Articular chondrocyte of knee joint (primary cell): ENCODE measurements around the gene NAIP. TPM values are rescaled to one million over a fixed set of nuclear protein-coding genes. Genes with fewer than 3 reads are reported as not detected.

ENCODE experiments used
- total RNA-seq: library from RNA; depleted of rRNA; stranded (reverse); fragments of >200 nt; gene quantifications from 2 replicates; pipeline ENCODE4 v1.2.3, GENCODE V29; 2012

NAIP gene, protein sequence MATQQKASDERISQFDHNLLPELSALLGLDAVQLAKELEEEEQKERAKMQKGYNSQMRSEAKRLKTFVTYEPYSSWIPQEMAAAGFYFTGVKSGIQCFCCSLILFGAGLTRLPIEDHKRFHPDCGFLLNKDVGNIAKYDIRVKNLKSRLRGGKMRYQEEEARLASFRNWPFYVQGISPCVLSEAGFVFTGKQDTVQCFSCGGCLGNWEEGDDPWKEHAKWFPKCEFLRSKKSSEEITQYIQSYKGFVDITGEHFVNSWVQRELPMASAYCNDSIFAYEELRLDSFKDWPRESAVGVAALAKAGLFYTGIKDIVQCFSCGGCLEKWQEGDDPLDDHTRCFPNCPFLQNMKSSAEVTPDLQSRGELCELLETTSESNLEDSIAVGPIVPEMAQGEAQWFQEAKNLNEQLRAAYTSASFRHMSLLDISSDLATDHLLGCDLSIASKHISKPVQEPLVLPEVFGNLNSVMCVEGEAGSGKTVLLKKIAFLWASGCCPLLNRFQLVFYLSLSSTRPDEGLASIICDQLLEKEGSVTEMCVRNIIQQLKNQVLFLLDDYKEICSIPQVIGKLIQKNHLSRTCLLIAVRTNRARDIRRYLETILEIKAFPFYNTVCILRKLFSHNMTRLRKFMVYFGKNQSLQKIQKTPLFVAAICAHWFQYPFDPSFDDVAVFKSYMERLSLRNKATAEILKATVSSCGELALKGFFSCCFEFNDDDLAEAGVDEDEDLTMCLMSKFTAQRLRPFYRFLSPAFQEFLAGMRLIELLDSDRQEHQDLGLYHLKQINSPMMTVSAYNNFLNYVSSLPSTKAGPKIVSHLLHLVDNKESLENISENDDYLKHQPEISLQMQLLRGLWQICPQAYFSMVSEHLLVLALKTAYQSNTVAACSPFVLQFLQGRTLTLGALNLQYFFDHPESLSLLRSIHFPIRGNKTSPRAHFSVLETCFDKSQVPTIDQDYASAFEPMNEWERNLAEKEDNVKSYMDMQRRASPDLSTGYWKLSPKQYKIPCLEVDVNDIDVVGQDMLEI (N-terminal part only)
- 7.8 and 8.1 TPM in 2 replicates for total RNA-seq

GRCh38 chr5:71025289-71025953 is at the start of gene NAIP:
TSS of gene NAIP (minus strand) at chr5:71025339. CDS start at chr5:71012915, 12,424 bp downstream.

GRCh38 chr5:71067262-71067928 is 42.3 kb upstream of the NAIP start, which contains the start of gene GTF2H2:
TSS of gene GTF2H2 (minus strand) at chr5:71067676. CDS start at chr5:71062763, 4,913 bp downstream.

Other genes with a start within 250 kb of the NAIP start
- gene SERF1A, start 124.7 kb downstream of the NAIP start, total RNA-seq: 8.4 and 9.8 TPM in 2 replicates
- gene SMN1, start 100.3 kb downstream of the NAIP start, total RNA-seq: 38.0 and 43.3 TPM in 2 replicates
- gene GTF2H2, start 42.3 kb upstream of the NAIP start, total RNA-seq: 38.0 and 54.4 TPM in 2 replicates